Activated effector memory CD4-positive, alpha-beta T cell treated with anti-CD3 and anti-CD28 coated beads, Interleukin-2, amount 50 U/mL, for 16 hours (primary cell): ENCODE measurements around the gene ZNF598.
"Not testable (repeated sequence)": the region's sequence is repeated elsewhere in the genome, so short reads cannot be mapped to it uniquely, and the experiment has no call there.

ENCODE experiments used
- DNase-seq: peaks from one replicate; pipeline ENCODE4 v3.0.0-alpha.2; 2020

The ZNF598 gene

GRCh38 chr16:2040041-2040786 lies 30.6 kb upstream of the ZNF598 start:
- no peak for DNase-seq

GRCh38 chr16:2039274-2040031 lies 29.8 kb upstream of the ZNF598 start:
- no peak for DNase-seq

GRCh38 chr16:2038382-2039231 lies 29.0 kb upstream of the ZNF598 start:
- DNase-seq, result no peak

GRCh38 chr16:2037647-2038381 lies 28.2 kb upstream of the ZNF598 start:
- DNase-seq, result no peak

GRCh38 chr16:2037115-2037514 lies 27.5 kb upstream of the ZNF598 start:
- no peak for DNase-seq

- no peak for DNase-seq
Measured at GRCh38 chr16:2036200-2036966, 26.8 kb upstream of the ZNF598 start.

GRCh38 chr16:2035431-2036199 lies 26.0 kb upstream of the ZNF598 start:
- DNase-seq, result no peak

- DNase-seq, result no peak
Measured at GRCh38 chr16:2034696-2035430, 25.2 kb upstream of the ZNF598 start.

- not testable (repeated sequence) for DNase-seq
Measured at GRCh38 chr16:2033909-2034695, 24.5 kb upstream of the ZNF598 start.

- DNase-seq, result no peak
Measured at GRCh38 chr16:2033057-2033908, 23.7 kb upstream of the ZNF598 start.

- DNase-seq, result no peak
Measured at GRCh38 chr16:2032285-2033056, 22.9 kb upstream of the ZNF598 start.

GRCh38 chr16:2031081-2031577 lies 21.5 kb upstream of the ZNF598 start:
- DNase-seq, result no peak

GRCh38 chr16:2030036-2030435 lies 20.4 kb upstream of the ZNF598 start:
- DNase-seq, result no peak

GRCh38 chr16:2029350-2029749 lies 19.7 kb upstream of the ZNF598 start:
- DNase-seq, result no peak

- DNase-seq, result no peak
Measured at GRCh38 chr16:2028620-2029220, 19.1 kb upstream of the ZNF598 start.

GRCh38 chr16:2028146-2028545 lies 18.5 kb upstream of the ZNF598 start:
- DNase-seq, result no peak
